Jurkat, Clone E6-1 (cell line): Measurements from ENCODE around the gene AHSG.
"Not testable (repeated sequence)": the region's sequence is repeated elsewhere in the genome, so short reads cannot be mapped to it uniquely, and the experiment has no call there.

ENCODE experiments used
- DNase-seq: peaks from one replicate; pipeline ENCODE4 v3.0.0-alpha.2; 2011; ENCODE audit warnings: low read depth, low spot score
- H3K4me3 ChIP-seq: 2 replicates; pipeline ENCODE4 v1.5.1; 2011; ENCODE audit warnings: mild to moderate bottlenecking, low read length, control low read depth, moderate library complexity

Gene AHSG

DNA sequence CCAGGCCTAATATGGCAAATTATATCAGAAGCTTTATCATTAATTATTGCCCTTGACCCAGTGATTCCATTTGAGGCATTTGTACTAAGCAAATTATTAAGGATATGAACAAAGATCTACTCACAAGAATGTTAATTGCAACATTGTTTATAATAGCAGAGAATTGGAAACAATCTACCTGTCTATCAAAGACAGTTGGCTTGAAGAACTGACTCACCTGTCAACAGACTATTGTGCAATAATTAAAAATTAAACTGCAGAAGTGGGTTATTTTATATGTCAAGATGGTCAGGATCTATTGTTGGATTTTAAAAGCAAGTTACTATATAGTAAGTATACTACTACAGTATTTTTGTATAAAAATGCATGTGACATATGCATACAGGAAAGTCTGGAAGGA lies 20.6 kb downstream of the AHSG start:
- no peak for DNase-seq
- H3K4me3 ChIP-seq, result no peak overlapping the region

DNA sequence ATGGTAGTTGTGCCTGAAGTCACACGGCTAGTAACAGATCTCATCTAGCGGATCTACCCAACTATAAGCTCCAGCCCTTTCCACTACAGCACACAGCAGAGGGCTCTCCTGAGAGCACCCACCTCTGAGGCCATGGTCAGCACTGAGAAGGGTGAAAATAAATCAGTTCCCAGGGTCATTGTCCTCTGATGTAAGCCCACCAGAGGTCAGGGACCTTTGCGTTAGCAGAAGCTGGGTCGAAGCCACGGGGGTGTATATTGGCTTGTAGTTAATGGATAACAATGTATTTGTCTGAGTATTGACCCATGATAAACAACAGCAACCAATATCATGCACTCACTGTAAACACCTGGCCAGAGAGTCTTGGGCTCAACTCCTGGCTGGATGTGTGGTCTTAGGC lies 21.3 kb downstream of the AHSG start:
- DNase-seq, H3K4me3 ChIP-seq: not testable (repeated sequence)

DNA sequence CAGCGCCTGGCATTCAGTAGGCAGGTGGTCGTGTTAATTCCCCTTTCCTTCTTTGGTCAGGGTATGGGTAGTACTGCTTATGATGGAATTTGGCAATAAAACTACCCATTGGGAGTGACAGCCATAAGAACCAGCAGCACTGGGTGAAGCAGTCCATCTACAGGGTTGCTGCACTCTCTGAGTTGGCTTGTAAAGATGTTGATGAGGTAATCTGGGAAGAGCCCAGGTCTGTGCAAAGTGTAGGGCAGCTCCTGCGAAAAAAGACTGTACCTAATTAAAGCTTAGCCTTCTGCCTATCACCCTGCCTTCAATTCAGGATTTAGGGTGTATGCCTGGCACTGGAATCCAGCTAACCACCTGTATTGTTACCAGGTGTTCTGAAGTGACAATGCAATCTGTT lies 22.7 kb downstream of the AHSG start:
- no peak for DNase-seq
- no peak overlapping the region for H3K4me3 ChIP-seq

DNA sequence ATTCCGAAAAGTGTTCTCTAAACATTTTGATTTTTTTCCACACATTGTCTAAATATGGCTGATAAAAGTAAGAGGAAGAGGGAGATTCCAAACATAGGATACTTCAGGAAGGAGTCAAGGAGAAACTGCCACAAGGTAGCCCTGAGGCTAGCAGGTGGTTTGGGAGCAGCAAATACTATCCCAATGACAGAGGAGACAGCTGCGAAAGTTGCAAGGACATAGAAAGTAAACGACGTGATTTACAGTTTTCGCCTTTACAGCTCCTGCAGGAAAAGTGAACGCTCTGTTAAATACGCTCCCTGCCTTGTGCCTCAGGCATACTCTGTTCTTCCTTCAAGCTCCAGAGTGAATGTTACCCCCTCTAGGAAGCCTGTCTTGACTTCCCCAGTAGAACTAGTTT lies 23.7 kb downstream of the AHSG start:
- no peak for DNase-seq
- H3K4me3 ChIP-seq, result no peak overlapping the region

DNA sequence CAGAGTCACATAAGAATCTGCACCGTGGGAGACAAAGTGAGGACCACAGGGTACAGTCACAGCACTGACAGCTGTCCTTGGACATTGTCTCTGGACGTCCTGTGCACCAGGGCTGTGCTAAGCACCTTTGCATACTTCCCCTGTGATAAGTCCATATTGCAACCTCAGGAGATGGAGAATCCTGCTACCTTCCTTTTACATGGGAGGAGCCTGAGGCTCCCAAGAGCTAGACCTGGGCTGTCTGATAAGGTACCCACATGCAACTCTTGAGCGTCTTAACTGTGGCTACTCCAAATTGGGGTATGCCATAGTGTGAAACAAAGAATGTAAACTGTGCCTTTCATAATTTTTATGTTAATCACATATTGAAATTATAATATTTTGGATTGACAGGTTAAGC lies 24.8 kb downstream of the AHSG start:
- DNase-seq, result no peak
- no peak overlapping the region for H3K4me3 ChIP-seq

DNA sequence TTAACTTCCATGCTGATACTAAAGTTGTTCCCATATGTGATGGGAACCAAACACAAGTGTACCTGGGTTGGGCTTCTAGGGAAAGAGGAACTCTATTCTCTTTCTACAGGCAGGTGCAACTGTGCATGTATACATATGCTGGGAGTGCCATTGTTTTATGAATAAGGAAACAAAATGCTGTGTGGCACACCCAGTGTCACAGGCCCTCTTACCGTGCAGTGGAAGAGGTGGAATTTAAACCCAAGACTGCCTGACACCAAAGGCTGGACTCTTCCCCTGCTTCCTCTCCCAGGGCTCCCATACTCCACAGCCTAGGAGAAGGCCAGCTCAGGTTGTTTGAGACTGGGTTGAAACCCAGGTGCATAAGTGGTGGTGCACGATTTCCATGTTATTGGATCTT lies 25.4 kb downstream of the AHSG start:
- no peak overlapping the region for H3K4me3 ChIP-seq
- DNase-seq, result no peak

DNA sequence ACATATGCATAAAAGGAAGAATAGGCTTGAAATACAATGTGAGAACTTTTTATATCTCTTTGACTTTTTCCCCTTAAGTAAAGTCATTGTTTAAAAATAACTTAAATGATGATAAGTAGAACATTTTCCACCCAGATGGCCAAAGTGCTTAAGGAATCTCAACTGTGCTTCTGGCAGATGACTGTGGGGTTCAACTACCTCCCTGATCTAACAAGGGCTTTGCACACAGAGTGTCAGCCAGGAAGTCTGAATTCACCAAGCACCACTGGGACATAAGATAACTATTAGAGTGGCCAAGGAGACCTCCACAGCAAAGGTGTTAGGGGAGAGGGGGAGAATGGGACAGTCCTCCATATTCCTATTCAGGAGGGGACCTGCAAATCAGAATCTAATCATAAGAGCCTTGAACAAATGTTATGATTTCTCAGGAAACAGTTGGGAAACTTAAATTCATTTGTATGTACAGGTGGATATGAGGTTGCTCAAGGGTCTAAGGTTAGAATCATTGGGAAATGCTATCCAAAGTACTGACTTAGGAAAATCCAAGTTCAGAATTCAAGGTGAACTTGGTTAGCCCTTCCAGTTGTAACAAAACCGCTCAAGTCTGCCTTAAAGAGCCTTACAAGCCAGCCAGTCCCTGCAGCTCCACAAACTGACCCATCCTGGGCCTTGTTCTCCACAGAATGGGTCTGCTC lies 27.1 kb downstream of the AHSG start, which contains the start of gene FETUB:
TSS of gene FETUB (plus strand) at position 622 of the 695 bp plus-strand sequence. CDS start at position 684, 62 bp downstream.
- no peak within 1 kb of the TSS for H3K4me3 ChIP-seq
- DNase-seq, result no peak

DNA sequence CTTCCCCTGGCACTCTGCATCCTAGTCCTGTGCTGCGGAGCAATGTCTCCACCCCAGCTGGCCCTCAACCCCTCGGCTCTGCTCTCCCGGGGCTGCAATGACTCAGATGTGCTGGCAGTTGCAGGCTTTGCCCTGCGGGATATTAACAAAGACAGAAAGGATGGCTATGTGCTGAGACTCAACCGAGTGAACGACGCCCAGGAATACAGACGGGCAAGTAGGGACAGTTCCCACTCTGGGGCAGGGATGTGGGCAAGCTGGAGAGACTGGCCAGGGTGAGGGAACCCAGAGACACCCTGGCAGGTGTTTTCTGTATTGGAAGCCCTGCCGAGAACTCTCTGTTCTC lies 27.6 kb downstream of the AHSG start:
- no peak for DNase-seq
- H3K4me3 ChIP-seq, result no peak overlapping the region

DNA sequence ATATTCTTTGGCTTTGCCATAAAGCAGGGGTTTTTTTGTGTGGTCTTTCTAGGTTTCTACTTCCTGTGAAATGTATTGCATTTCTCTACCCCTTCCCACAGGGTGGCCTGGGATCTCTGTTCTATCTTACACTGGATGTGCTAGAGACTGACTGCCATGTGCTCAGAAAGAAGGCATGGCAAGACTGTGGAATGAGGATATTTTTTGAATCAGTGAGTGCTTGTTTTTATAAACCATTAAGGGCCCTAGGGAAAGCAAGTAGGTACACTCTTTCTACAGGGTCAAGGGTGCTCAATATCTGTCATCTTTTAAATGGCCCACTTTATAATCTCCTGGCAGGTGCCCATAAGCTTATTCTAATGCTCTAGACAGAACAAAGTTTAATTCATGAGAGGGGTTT lies 28.1 kb downstream of the AHSG start:
- DNase-seq, result no peak
- H3K4me3 ChIP-seq, result no peak overlapping the region

DNA sequence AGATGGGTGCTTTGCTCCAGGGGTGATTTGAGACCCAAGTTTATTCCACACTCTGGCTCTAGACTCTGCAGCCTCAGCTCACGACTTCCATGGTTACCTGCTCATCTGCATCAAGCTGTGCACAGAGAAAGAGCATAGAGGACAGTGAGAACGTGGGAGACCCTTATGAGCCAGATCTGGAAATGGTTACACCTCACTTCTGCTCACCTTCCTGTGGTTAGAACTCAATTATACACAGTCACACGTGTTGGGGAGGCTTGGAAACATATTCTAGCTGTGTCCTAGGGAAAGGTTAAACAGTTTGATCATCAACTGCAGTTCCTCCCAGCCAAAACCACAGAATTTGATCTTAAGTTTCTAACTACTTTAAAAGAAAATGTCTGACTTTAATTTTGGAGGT lies 29.2 kb downstream of the AHSG start:
- DNase-seq, result peak; percentile 18
- H3K4me3 ChIP-seq, result no peak overlapping the region

DNA sequence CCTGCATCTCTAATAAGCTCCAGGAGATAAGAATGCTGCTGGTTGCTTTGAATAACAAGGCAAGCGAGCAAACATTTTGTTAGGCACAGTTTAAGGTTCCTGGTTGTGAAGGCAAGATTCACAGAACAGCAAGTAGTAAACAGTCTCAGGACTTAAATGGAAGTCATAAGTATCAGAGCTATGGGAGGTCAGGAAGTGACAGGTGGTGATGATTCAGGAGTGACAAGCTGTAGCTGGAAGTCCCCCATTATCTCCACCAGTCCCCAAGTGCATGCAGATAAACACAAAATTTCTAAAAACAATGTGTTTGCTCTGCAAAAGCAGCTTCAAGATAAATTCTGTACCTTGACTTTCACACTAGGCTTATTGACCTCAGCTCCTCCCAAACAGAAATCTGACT lies 30.6 kb downstream of the AHSG start:
- no peak for DNase-seq
- H3K4me3 ChIP-seq, result no peak overlapping the region

DNA sequence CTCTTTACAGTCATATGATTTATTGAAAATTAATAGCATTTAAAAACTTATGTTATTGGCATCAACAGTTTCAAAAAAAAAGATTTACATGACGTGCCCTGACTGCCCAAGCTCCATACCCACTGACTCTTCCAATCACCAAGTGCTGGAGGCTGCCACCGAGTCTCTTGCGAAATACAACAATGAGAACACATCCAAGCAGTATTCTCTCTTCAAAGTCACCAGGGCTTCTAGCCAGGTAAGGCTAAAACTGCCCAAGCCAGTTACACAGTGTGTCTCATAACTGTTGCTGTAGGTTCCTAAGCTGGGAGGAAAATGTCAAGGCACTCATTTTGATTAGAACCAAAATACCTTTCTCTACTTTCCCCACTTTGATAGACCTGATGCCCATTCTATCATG lies 31.8 kb downstream of the AHSG start:
- no peak for DNase-seq
- H3K4me3 ChIP-seq, result no peak overlapping the region

DNA sequence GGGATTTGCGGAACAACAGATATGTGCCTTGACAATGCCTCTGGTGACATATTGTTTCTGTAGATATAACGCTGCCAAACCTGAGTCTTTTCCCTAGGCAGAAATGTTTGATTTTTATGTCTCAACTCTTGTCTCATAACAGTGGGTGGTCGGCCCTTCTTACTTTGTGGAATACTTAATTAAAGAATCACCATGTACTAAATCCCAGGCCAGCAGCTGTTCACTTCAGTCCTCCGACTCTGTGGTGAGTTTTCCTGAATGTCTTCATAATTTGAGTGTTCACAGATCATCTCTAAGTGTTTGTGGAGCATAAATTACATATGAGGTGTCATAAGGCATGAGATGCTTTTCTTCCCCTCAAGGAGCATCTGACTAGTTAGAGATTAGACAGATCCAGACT lies 33.2 kb downstream of the AHSG start:
- no peak for DNase-seq
- no peak overlapping the region for H3K4me3 ChIP-seq

DNA sequence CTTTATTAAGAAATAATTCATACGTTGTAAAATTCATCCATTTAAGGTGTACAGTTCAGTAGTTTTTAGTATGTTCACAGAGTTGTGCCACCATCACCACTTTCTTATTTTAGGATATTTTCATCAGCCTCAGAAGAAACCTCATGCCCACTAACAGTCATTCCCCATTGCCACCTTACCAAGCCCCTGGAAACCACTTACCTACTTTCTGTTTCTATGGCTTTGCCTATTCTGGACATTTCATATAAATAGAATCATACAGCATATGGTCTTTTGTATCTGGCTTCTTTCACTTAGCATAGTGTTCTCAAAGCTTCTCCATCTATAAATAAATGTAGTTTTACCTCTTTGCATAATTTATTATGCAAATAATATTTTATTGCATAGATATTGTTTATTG lies 34.0 kb downstream of the AHSG start:
- DNase-seq, result no peak
- no peak overlapping the region for H3K4me3 ChIP-seq

DNA sequence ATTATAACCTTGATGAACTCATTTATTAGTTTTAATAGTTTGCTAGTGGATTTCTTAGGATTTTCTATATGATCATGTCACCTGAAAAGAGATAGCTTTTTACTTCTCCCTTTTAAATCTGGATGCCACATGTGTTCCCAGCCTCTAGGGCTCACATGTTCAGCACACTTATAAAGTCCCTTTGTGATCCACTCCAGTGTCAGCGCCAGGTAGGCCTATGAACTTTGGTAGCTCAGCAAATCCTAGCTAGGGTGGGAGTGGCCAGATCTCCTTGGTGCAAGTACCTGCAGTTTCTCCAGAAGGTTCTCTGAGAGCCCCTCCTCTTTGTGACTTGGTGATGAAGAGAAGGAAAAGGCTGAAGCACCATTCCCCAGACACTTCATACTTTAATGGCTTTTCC lies 36.0 kb downstream of the AHSG start:
- H3K4me3 ChIP-seq, result no peak overlapping the region
- no peak for DNase-seq

DNA sequence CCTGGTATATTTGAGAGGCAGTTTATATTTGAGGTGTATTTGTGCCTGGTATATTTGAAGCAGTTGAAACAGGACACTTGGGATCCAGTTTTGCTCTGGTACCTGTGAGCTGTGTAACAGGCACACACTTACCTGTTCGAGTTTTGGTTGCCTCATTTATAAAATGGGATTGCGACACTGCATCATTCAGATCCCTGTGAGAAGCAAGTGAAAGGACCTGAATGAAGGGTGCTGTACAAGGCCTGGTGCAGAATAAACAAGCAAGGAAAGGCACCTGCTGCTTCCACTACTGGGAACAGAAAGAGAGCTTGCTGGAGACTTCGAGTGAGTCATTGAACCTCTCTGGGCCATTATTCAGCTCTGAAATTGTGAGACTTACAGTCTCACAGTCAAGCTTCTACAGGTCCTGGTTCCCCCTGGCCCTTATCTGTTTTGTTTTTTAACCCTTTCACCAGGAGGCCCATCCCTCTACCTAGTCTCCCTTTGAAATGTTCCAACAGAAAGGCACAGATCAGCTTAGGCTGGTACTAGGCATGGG lies 38.9 kb downstream of the AHSG start:
- H3K4me3 ChIP-seq, result no peak overlapping the region
- no peak for DNase-seq

DNA sequence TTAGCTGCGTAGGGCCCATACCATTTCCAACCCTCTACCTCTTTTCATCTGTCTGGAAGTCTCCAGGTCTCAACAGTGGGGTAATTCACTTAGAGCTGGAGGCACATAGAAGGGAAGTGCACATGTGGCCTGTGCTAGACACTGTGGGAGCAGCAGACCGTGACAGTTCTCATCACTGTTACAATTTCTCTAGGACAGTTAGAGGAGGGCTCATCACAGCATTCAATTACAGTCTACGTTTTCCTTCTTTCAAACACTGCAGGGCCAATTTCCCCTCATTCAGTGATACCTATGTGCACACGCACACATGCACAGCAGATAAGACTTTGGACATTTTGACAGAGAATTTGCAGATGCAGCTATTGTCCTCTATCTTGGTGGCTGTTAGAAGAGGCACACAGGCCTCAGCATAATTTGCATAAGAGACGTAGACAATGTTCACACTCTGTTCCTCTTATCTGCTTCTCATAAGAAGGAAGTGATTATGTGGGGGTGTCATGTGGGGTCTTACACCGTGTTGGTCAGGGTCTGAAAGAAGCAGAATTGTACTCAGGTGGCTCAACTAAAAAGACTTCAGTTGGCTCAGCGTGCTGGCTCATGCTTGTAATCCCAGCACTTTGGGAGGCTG lies 40.3 kb downstream of the AHSG start:
- no peak for DNase-seq
- H3K4me3 ChIP-seq, result no peak overlapping the region

DNA sequence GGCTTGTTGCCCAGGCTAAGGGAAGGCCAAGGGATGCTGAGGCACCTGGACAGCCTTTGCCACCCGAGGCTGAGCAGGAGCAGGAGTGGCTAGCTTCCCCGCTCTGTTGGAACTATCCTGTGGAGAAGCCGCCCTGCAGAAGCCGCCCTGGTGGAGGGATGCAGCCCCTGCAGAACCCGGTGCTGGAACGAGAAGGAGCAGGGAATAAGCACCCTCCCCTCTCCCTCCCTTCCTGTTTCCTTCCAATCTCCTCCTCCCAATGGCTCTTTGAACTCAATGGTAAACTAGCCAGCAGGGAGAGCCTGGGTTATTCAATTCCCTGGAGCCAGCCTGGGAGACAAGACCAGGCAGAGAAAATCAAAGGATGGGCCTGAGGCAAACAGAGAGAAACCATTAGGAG lies 41.1 kb downstream of the AHSG start:
- DNase-seq, result no peak
- no peak overlapping the region for H3K4me3 ChIP-seq

DNA sequence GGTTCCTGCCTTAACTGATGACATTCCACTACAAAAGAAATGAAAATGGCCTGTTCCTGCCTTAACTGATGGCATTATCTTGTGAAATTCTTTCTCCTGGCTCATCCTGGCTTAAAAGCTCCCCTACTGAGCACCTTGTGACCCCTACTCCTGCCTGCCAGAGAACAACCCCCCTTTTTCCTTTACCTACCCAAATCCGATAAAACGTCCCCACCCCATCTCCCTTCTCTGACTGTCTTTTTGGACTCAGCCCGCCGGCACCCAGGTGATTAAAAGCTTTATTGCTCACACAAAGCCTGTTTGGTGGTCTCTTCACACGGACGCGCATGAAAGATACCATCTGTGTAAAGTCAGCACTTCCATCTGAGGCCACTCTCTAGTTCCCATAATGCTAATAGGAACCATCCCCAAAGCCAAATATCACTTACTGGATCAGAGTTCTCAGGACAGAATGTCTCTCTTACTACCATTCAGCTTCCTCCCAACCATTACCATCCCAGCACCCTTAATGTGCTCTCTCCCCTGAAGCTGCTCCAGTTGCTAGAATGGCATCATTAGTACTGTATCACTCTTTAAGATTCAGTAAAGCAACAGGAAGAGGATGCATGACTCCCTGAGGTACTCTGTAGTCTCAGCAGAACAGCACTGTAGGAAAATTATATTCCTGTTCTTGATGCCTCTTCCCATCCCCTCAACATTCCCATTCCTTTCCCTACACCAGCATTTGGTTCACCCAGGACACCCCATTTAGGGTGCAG lies 50.7 kb downstream of the AHSG start:
- H3K4me3 ChIP-seq, result no peak overlapping the region
- DNase-seq, result no peak

DNA sequence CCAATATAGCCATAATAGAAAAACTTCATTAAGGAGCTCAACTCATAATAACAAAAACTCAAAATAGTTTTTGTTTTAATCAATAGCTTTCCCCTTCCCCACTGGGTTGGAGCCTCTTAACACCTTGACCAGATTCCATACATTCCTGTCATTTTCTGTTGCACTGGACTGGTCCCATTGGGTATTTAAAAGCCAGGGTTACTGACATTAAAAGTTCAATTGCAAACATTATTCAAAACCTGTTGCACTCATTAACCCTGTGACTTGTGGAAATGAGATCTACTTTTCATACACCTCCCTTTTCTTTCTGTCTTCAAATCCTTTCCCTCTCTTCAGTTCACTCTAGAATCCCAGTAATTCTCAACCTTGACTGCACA lies 51.2 kb downstream of the AHSG start:
- no peak for DNase-seq
- no peak overlapping the region for H3K4me3 ChIP-seq
